Measurements from ENCODE around the gene ZNF639. TPM values are rescaled to one million over a fixed set of nuclear protein-coding genes. Genes with fewer than 3 reads are reported as not detected.

The ZNF639 gene
- total and polyA plus RNA-seq, 9 of the 15 experiments (the other 6 are each of a cell fraction or from before 2014, with no cell fraction given), result 17.6 to 88.1 (median 53.7) TPM

DNA sequence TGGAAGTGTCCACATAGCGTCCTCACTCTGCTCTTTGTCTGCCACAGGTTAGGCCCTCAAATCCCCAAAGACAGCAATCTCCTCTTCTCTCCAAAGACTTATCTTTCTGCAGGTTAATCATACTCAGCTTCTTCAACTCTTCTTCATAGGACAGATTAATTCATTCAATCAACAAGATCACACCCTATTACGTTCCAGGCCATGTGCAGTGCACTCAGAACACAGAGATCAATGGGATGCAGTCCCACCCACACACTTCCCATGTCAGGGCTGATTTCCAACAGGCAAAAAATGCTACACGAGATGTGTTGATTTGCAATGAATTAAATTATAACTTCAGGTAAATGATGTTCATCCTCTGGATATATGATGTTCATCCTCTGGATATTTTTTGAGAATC is 33.5 kb upstream of the ZNF639 start:
- H2AFZ ChIP-seq (ENCODE audit: low read depth, low read length), result peak overlapping the region; percentile 86; the same call in 1 of the 2 replicates
- intact Hi-C loops (cut with micrococcal nuclease) (no loop called here), in situ Hi-C loops (cut with MboI) (no loop called here)
- H3K9me3 ChIP-seq (replicated peaks; ENCODE audit: control insufficient read depth, insufficient read depth, low read depth, low read length), result 0 out of 2 replicates have a peak, but pooled peaks cover 2% of the 10 kb centered on the region
- H3K27me3 ChIP-seq (ENCODE audit: control insufficient read depth in 2 of 2, insufficient read depth in 2 of 2, low read length in 2 of 2), result no peaks in the 10 kb centered on the region
- peak overlapping the region; percentile 43 for H3K27ac ChIP-seq (ENCODE audit: extremely low read depth, low read depth, low read length)
- H3K9ac ChIP-seq (ENCODE audit: insufficient read depth in 1 of 2, low read depth in 2 of 2, low read length in 2 of 2), result no peak overlapping the region
- no TSS peak for BruUV-seq (replicated peaks)
- H3K79me2 ChIP-seq (ENCODE audit: control insufficient read depth, insufficient read depth, low read length), result no peaks in the 10 kb centered on the region
- DNase-seq (ENCODE audit: extremely low read depth in 1 of 4, low spot score in 3 of 4), result no peak
- H3K9me1 ChIP-seq (ENCODE audit: control insufficient read depth, insufficient read depth, low read length), result no peaks in the 10 kb centered on the region
- H4K20me1 ChIP-seq (replicated peaks; ENCODE audit: control insufficient read depth, insufficient read depth, low read length), result no peaks in the 10 kb centered on the region
- CTCF ChIA-PET (ENCODE audit: low intra/inter-chr PET ratio), result no interaction called here
- peak overlapping the region; percentile 31; the same call in 1 of the 2 replicates for H3K4me2 ChIP-seq (ENCODE audit: insufficient read depth, low read length)
- H3K4me3 ChIP-seq, result no peak overlapping the region
- peak; percentile 6 for FAIRE-seq
- no peaks in the 10 kb centered on the region for H3K36me3 ChIP-seq (ENCODE audit: control insufficient read depth, insufficient read depth, low read length)
- POLR2A ChIA-PET, result interaction anchor here (2.2 kb wide), 1 partner anchor 13 kb away, joined by 6 read pairs; no protein-coding TSS in a partner anchor
- peak; percentile 42 for ATAC-seq
- 36% methylated on average over 3 of the region's 3 CpGs for WGBS (ENCODE audit: insufficient coverage, low coverage, missing lambda C conversion rate)
- H3K4me1 ChIP-seq (replicated peaks in 1 of 2; ENCODE audit: control insufficient read depth in 2 of 2, insufficient read depth in 2 of 2, low read length in 2 of 2), result peaks cover 4 to 23% of the 10 kb centered on the region in 2 experiments
- TF ChIP-seq ZKSCAN8 (CRISPR knock-in tag; IDR thresholded peaks at IDR 0.05) (no peak), EZH2 (IDR thresholded peaks at IDR 0.05; ENCODE audit: borderline replicate concordance, low read depth, low read length) (no peak), ETS2 (tag; IDR thresholded peaks at IDR 0.05; ENCODE audit: borderline replicate concordance, poor library complexity, severe bottlenecking) (no peak), BACH1 (tag; IDR thresholded peaks at IDR 0.05) (peak; percentile 1; the same call in 1 of the 2 replicates), NFYB (IDR thresholded peaks at IDR 0.05; ENCODE audit: extremely low read depth, insufficient read length) (no peak), SMARCB1 (IDR thresholded peaks at IDR 0.05; ENCODE audit: insufficient read length, low read depth) (no peak), ILF3 (IDR thresholded peaks at IDR 0.05; ENCODE audit: borderline replicate concordance) (no peak)
- TF ChIP-seq, protein P1, sequence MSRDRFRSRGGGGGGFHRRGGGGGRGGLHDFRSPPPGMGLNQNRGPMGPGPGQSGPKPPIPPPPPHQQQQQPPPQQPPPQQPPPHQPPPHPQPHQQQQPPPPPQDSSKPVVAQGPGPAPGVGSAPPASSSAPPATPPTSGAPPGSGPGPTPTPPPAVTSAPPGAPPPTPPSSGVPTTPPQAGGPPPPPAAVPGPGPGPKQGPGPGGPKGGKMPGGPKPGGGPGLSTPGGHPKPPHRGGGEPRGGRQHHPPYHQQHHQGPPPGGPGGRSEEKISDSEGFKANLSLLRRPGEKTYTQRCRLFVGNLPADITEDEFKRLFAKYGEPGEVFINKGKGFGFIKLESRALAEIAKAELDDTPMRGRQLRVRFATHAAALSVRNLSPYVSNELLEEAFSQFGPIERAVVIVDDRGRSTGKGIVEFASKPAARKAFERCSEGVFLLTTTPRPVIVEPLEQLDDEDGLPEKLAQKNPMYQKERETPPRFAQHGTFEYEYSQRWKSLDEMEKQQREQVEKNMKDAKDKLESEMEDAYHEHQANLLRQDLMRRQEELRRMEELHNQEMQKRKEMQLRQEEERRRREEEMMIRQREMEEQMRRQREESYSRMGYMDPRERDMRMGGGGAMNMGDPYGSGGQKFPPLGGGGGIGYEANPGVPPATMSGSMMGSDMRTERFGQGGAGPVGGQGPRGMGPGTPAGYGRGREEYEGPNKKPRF (IDR thresholded peaks at IDR 0.05; ENCODE audit: low read depth, low read length), result no peak
- TF ChIP-seq, protein P2, sequence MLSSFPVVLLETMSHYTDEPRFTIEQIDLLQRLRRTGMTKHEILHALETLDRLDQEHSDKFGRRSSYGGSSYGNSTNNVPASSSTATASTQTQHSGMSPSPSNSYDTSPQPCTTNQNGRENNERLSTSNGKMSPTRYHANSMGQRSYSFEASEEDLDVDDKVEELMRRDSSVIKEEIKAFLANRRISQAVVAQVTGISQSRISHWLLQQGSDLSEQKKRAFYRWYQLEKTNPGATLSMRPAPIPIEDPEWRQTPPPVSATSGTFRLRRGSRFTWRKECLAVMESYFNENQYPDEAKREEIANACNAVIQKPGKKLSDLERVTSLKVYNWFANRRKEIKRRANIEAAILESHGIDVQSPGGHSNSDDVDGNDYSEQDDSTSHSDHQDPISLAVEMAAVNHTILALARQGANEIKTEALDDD (IDR thresholded peaks at IDR 0.05), result no peak
- TF ChIP-seq, protein P3, sequence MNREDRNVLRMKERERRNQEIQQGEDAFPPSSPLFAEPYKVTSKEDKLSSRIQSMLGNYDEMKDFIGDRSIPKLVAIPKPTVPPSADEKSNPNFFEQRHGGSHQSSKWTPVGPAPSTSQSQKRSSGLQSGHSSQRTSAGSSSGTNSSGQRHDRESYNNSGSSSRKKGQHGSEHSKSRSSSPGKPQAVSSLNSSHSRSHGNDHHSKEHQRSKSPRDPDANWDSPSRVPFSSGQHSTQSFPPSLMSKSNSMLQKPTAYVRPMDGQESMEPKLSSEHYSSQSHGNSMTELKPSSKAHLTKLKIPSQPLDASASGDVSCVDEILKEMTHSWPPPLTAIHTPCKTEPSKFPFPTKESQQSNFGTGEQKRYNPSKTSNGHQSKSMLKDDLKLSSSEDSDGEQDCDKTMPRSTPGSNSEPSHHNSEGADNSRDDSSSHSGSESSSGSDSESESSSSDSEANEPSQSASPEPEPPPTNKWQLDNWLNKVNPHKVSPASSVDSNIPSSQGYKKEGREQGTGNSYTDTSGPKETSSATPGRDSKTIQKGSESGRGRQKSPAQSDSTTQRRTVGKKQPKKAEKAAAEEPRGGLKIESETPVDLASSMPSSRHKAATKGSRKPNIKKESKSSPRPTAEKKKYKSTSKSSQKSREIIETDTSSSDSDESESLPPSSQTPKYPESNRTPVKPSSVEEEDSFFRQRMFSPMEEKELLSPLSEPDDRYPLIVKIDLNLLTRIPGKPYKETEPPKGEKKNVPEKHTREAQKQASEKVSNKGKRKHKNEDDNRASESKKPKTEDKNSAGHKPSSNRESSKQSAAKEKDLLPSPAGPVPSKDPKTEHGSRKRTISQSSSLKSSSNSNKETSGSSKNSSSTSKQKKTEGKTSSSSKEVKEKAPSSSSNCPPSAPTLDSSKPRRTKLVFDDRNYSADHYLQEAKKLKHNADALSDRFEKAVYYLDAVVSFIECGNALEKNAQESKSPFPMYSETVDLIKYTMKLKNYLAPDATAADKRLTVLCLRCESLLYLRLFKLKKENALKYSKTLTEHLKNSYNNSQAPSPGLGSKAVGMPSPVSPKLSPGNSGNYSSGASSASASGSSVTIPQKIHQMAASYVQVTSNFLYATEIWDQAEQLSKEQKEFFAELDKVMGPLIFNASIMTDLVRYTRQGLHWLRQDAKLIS (CRISPR knock-in tag; IDR thresholded peaks at IDR 0.05), result no peak
- TF ChIP-seq, protein P4, sequence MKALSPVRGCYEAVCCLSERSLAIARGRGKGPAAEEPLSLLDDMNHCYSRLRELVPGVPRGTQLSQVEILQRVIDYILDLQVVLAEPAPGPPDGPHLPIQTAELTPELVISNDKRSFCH (CRISPR knock-in tag; IDR thresholded peaks at IDR 0.05), result no peak
- TF ChIP-seq, protein P4 (tag; IDR thresholded peaks at IDR 0.05), result no peak

Measured in K562 (cell line).